ENCODE data around the gene ZBTB5.
"Not testable (repeated sequence)": the region's sequence is repeated elsewhere in the genome, so short reads cannot be mapped to it uniquely, and the experiment has no call there.

Gene ZBTB5

DNA sequence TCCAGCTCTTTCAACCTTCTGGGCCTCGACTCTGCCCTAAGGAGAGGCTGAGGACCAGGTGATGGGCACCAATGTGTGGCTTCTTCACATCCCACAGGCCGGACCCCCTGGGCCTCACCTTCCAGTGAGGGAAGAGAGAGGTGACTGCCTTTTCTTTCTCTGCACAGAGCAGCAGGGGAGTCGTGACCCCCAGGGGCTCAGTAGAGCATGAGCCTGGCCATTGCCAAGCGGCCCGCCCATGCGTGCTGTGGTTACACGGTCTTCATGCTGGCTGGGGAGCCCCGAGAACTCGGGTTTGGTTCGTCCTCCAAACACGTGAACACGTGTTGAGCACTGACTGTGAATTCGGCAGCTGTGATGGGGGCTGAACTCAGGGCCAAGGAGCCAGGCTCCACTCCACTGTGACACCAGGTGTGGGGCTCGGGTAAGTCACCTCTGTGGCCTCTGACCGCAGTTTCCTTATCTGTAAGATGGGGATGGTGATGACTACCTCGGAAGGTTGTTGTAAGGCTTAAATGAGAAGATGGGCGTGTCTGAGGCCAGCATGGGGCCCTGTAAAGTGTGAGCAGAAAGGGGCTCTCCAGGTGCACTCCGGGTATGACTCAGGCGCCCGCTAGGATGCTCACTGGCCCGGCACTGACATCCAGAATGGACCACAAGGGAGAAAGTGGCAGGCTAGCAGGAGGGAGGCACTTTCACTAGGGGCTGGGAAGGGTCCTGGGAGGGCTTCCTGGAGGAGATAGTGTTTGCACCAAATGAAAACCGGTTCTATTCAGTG is 56.1 kb downstream of the ZBTB5 start:
- peak in 2 of 3 experiments; percentile 39 to 41 for DNase-seq (ENCODE audit: low read depth in 2 of 3, low spot score in 2 of 3)

DNA sequence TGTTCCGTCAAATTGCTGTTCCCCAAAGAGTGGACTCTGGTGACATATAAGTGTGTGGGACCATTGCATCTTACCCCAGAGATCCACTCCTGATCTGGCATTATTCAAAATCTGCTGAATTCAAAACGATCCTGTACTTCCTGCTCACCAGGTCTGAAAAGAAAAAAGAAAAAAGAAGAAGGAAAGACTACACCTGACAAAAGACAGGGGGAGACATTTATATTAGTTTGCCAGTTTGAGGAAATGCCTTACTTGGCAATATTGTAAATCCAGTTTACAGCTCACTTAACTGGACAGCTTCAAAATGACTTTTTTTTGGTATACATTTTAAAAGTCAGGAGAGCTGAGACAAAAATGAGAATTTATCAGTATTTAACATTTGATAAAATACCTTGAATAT is 57.8 kb downstream of the ZBTB5 start:
- no peak for DNase-seq (ENCODE audit: low read depth in 2 of 3, low spot score in 2 of 3)

DNA sequence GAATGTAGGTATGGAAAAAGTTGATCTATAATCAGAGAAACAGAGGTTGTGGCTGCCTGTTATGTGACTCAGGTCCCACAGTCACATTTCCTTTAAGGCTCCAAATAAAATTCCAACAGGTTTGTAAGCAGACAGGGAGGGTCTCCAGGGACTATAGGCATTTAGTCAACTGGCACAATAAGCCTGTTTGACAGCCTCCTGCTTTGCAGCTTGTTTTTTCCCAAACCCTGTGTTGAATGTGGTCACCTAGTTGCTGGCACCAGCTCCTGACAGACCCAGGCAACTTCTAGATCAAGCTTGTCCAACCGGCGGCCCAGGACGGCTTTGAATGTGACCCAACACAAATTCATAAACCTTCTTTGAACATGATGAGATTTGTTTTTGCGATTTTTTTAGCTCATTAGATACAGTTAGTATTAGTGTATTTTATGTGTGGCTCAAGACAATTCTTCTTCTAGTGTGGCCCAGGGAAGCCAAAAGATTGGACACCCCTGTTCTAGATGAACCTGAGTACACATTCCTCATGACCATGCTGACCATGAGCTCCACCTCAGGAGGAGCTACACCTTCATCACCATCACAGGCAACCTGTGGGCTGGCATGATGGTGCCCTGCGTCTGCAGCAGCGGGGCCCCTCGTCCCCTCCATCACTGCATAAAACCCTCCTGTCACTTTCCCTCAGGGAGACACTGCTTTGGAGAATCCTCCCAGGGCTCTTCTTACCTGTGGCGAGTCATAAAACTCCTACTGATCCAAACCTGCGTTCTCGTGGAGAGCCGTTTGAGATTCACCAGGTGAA is 58.4 kb downstream of the ZBTB5 start:
- no peak for DNase-seq (ENCODE audit: low read depth in 2 of 3, low spot score in 2 of 3)

DNA sequence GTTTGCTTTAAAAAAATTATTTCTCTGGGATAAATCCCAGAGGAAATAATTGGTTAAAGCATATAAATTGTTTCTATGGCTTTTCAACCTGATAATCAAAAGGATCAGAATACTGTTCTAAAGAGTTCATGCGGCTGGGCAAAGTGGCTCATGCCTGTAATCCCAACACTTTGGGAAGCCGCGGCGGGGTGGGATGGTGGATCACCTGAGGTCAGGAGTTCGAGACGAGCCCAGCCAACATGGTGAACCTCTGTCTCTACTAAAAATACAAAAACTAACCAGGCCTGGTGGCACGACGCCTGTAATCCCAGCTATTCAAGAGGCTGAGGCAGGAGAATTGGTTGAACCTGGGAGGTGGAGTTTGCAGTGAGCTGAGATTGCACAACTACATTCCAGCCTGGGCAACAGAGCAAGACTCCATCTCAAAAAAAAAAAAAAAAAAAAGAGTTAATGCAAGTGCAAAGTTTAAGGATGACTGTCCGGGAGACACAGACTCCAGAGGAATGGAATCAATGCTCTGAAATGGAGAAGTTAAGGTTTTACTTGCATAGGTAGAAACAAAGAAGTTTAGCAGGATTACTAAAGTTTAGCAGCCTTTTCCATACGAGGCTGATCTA is 59.4 kb downstream of the ZBTB5 start:
- DNase-seq (ENCODE audit: low read depth in 2 of 3, low spot score in 2 of 3): no peak

DNA sequence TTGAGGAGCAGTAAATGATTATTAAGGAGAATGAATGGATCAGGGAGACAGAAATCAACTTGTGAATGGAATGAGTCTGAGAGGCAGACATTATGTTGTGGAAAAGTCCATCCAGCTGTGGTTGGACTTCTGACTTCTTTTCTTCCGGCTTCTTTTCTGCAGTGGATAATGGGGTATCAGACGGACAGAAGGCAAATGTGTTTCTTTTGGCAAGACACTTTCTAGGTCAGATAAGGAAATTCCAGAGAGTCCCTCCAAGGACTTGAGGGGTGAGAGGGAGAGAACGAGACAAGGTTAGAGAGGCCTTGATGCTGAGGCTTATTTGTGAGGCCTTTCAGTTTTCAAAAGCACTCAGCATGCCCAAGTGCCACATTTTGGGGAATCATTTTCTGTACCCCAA is 59.9 kb downstream of the ZBTB5 start:
- no peak for DNase-seq (ENCODE audit: low read depth in 2 of 3, low spot score in 2 of 3)

DNA sequence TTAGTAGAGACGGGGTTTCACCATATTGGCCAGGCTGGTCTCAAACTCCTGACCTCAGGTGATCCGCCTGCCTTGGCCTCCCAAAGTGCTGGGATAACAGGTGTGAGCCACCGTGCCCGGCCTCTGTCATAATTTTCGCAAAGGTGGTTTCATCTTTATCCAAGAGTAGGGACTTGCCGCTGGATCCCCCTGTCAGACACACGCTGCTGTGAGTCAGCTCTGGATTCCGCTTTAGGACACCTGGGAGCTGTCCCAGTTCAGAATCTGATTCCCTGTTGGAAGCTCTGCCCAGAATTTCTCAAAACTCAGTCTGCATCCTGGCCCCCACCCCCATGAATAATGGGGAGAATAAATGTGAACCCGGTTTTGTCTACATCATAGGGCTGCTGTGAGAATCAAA is 60.7 kb downstream of the ZBTB5 start:
- DNase-seq (ENCODE audit: low read depth in 2 of 3, low spot score in 2 of 3): no peak

DNA sequence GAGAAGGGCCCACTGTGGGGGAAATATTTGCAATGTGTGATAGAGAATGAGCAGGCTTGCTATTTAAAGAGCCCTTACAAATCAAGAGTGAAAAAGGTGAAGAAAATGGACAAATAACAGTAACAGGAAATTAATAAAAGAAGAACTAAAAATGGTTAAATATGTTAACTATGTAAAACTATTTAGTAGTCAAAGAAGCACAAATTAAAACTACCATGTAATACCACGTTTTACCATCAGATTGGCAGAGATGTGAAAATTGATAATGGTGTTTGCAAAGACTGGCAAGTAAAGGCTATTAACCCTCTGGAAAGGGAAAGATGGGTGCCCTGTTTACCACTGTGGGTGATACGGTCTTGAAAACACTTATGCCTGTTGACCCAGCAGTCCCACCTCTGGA is 65.9 kb downstream of the ZBTB5 start:
- no peak for DNase-seq (ENCODE audit: low read depth in 2 of 3, low spot score in 2 of 3)

DNA sequence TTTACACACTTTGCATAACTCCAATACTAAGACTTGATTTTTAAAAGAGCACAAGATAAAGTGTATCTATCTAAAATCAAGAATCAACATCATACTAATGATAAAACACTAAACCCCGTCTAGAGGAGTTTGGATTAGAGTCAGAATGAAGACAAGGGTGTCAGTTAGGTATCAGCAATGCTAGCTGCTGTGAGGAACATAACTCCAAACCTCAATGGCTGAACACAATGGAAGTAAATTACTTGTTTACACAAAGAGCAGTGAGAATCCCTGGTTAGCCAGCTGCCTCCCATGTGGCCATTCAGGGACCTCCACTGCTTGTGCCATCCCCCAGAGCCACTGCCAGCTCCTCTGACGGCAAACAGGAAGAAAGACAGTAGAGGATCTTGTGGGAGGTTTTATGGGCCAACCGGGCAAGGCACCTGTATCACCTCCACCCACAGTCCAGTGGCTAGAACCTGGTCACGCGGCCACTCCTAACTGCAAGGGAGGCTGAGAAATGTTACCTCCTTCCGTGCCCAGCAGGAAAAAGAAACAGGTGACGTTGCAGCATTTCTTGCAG is 66.7 kb downstream of the ZBTB5 start:
- DNase-seq (ENCODE audit: low read depth in 2 of 3, low spot score in 2 of 3): no peak

DNA sequence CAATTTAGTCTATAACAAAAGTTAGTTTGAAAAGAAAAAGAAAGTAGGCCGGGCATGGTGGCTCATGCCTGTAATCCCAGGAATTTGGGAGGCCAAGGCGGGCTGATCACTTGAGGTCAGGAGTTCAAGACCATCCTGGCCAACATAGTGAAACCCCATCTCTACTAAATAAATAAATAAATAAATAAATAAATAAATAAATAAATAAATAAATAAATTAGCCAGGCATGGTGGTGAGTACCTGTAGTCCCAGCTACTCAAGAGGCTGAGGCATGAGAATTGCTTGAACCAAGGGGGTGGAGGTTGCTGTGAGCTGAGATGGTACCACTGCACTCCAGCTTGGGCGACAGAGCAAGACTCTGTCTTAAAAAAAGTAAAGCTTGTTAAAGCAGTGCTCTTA is 67.3 kb downstream of the ZBTB5 start:
- not testable (repeated sequence) for DNase-seq (ENCODE audit: low read depth in 2 of 3, low spot score in 2 of 3)

DNA sequence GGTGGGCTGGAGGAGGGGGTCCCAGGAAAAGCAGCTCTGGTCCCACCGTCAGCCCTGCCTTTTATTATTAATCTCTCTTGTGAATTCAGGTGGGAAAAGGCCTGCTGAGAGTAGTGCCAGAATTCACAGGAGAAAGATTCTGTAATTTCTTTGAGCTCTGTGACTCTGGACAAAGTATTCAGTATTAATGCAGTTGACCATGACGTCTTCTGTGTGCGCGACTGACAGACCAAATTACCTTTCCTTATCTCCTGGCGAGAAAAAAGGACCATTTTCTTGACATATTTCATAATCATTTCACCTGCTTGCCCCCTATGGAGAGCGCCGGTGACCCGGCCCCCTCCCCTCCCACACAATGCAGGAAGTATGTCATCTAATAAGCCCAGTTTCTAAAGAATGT is 69.6 kb downstream of the ZBTB5 start:
- no peak for DNase-seq (ENCODE audit: low read depth in 2 of 3, low spot score in 2 of 3)

DNA sequence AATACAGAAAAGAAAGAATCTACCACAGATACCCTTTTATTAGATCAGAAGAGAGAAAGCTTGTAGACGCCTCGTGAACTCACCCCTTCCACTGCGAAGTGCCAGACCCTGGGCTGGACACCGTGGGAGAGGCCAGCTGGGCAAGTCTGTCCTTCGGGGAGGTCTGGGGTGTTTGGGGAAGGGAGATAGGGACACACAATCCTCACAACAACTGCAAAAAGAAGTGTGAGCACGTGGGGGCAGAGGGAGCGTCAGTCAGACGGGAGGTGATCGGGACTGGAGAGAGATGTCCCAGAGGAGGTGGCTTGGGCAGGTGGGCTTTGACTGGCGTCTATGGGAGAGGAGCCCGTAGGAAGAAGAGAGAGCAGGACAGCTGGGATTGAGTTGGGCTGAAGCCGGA is 70.0 kb downstream of the ZBTB5 start:
- DNase-seq (ENCODE audit: low read depth in 2 of 3, low spot score in 2 of 3): no peak

DNA sequence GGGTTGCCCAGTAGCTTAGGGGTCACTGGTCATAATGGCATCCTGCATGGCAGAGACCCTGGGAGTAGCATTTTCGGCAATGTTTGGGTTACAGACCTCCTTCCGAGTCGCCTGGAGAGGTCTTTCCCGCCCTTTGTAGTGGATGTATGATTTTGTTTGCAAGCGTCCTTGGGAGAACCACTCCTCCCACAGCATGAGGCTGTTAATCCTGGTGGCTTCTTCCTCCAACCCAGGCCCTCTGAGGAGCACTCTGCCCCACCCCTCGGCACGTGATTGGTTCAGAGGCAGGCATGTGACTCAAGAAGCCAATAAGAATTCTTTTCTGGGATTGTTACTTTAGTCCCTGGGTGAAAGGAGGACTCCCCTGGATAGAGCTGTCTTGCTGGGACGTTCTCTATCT is 73.0 kb downstream of the ZBTB5 start:
- DNase-seq (ENCODE audit: low read depth in 2 of 3, low spot score in 2 of 3): no peak

DNA sequence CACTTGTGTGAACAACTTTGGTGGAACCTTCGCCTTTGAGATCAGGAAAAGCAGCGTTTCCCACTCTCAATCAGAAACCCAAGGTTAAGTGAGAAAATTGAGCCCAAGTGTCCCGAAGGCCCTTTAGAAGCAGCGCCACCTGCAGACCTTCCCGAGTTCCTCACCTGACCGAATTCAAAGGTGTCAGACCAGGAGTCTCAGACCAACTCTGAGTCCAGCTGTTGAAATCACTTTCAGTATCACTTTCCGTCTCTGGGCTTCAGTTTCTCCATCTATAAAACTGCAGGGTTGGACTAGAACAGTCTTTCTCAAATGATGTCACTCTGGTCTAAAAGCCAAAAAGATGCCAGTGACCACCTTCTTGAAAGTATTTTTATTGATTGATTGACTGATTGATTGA is 74.5 kb downstream of the ZBTB5 start:
- DNase-seq (ENCODE audit: low read depth in 2 of 3, low spot score in 2 of 3): no peak

Data from activated CD8-positive, alpha-beta memory T cell treated with anti-CD3 and anti-CD28 coated beads for 48 hours (primary cell).